GM12878 (cell line): ENCODE results near the gene CNKSR3. TPM values are rescaled to one million over a fixed set of nuclear protein-coding genes. Genes with fewer than 3 reads are reported as not detected.

Experiments used
- ATAC-seq: fragments of 200-7000 bp; cut with Tn5 transposase; 3 replicates; pipeline ENCODE4 v1.9.1; 2020; ENCODE audit warnings: mild to moderate bottlenecking, moderate library complexity
- BruUV-seq: library from RNA; stranded (reverse); fragments of 400-500 nt; replicated peaks from 2 replicates; lab custom pipeline; 2021; lab: Mats Ljungman, UMichigan
- CTCF ChIA-PET: fragments of 300-600 bp; sonication (Branson Sonifier 250); formaldehyde crosslinking; extraction: SDS; loops from one replicate; lab custom pipeline; 2021; ENCODE audit warnings: inconsistent platforms; lab: Yijun Ruan, JAX
- POLR2A ChIA-PET: fragments of 350-600 bp; formaldehyde crosslinking; extraction: SDS; loops from one replicate; lab custom pipeline; 2021; ENCODE audit warnings: inconsistent platforms; lab: Charles Lee
- RAD21 ChIA-PET: fragments of 300-600 bp; sonication (Branson Sonifier 250); formaldehyde crosslinking; loops from one replicate; lab custom pipeline; 2023; ENCODE audit warnings: antibody characterized with exemption; ENCODE audit not compliant: unreplicated experiment; lab: Charles Lee
- SMC1A ChIA-PET: fragments of 300-600 bp; sonication (Branson Sonifier 250); formaldehyde crosslinking; loops from one replicate; lab custom pipeline; 2023; ENCODE audit not compliant: unreplicated experiment, uncharacterized antibody; lab: Charles Lee
- DNase-seq: peaks from one replicate; pipeline ENCODE4 v3.0.0-alpha.2; 2011; ENCODE audit warnings: low read depth, low spot score
- FAIRE-seq: peaks from 3 replicates; lab custom pipeline; 2011; peaks lifted over from hg19 to GRCh38; lab: Jason Lieb, UNC
- H2AFZ ChIP-seq: 2 replicates; pipeline ENCODE4 v1.6.0; 2011; ENCODE audit warnings: low read depth, low read length, control low read depth; ENCODE audit not compliant: control insufficient read depth
- H3K27ac ChIP-seq: 2 replicates; pipeline ENCODE4 v1.5.1; 2011; ENCODE audit warnings: control low read depth; ENCODE audit not compliant: control insufficient read depth, insufficient read depth
- H3K27me3 ChIP-seq, 2 experiments: replicated peaks in 1 of 2; 2 replicates each; pipeline versions ENCODE4 v1.6.0 to v1.6.1; 2011; ENCODE audit warnings: low read length in 1 of 2; ENCODE audit not compliant: control insufficient read depth in 2 of 2, insufficient read depth in 2 of 2
- H3K36me3 ChIP-seq, 2 experiments: 2 replicates each; pipeline ENCODE4 v1.5.1; 2011; ENCODE audit warnings: low read length in 1 of 2; ENCODE audit not compliant: control insufficient read depth in 2 of 2, insufficient read depth in 2 of 2
- H3K4me1 ChIP-seq: 2 replicates; pipeline ENCODE4 v1.6.1; 2011; ENCODE audit warnings: mild to moderate bottlenecking, low read length, moderate library complexity, mixed read lengths; ENCODE audit not compliant: control insufficient read depth, insufficient read depth
- H3K4me2 ChIP-seq: 2 replicates; pipeline ENCODE4 v1.6.0; 2011; ENCODE audit warnings: control low read depth; ENCODE audit not compliant: control insufficient read depth, insufficient read depth
- H3K4me3 ChIP-seq: fragments of 200-600 bp; sonication (generic); 2 replicates; pipeline ENCODE4 v1.5.1; 2016
- H3K79me2 ChIP-seq: 2 replicates; pipeline ENCODE4 v1.6.0; 2011; ENCODE audit warnings: low read length; ENCODE audit not compliant: control insufficient read depth, insufficient read depth
- H3K9ac ChIP-seq: 2 replicates; pipeline ENCODE4 v1.8.0; 2011; ENCODE audit warnings: low read length, control low read depth, mixed read lengths; ENCODE audit not compliant: control insufficient read depth, insufficient read depth
- H3K9me3 ChIP-seq: replicated peaks from 3 replicates; pipeline ENCODE4 v1.5.1; 2011; ENCODE audit warnings: mild to moderate bottlenecking, low read length; ENCODE audit not compliant: control insufficient read depth, insufficient read depth
- H4K20me1 ChIP-seq: 2 replicates; pipeline ENCODE4 v1.6.0; 2011; ENCODE audit not compliant: control insufficient read depth, insufficient read depth
- CEBPB ChIP-seq, 2 experiments: fragments of 150-350 bp in 1 of 2; IDR thresholded peaks; 2 replicates each; pipeline ENCODE4 v1.6.1; 2012 to 2014; ENCODE audit warnings: low read depth in 2 of 2, low read length in 2 of 2, borderline replicate concordance in 1 of 2, inconsistent platforms in 1 of 2
- FOXM1 ChIP-seq: IDR thresholded peaks from 2 replicates; pipeline ENCODE4 v1.6.1; 2012; ENCODE audit warnings: low read depth, mild to moderate bottlenecking, inconsistent platforms, low read length, moderate library complexity
- HDAC2 ChIP-seq: fragments of 200-600 bp; sonication (generic); IDR thresholded peaks from 2 replicates; pipeline ENCODE4 v1.6.1; 2017
- JUNB ChIP-seq: IDR thresholded peaks from 2 replicates; pipeline ENCODE4 v1.6.1; 2016; ENCODE audit warnings: antibody characterized with exemption, mild to moderate bottlenecking
- KDM1A ChIP-seq: fragments of 200-600 bp; sonication (generic); IDR thresholded peaks from 2 replicates; pipeline ENCODE4 v1.6.1; 2016; ENCODE audit warnings: borderline replicate concordance
- NFYA ChIP-seq: IDR thresholded peaks from 2 replicates; pipeline ENCODE4 v1.6.1; 2011; ENCODE audit warnings: low read depth, mild to moderate bottlenecking, low read length, improper control_type of control experiment, borderline replicate concordance
- RCOR1 ChIP-seq: conservative IDR thresholded peaks from 2 replicates; pipeline ENCODE4 v1.6.1; 2012; ENCODE audit warnings: low read depth, low read length, improper control_type of control experiment
- SMAD1 ChIP-seq: fragments of 450-650 bp; IDR thresholded peaks from 2 replicates; pipeline ENCODE4 v1.6.1; 2018; ENCODE audit warnings: mild to moderate bottlenecking, low read depth; ENCODE audit not compliant: partially characterized antibody
- SREBF2 ChIP-seq: IDR thresholded peaks from 2 replicates; pipeline ENCODE4 v1.6.1; 2012; ENCODE audit warnings: mild to moderate bottlenecking, low read length
- ZNF207 ChIP-seq: fragments of 450-650 bp; IDR thresholded peaks from 2 replicates; pipeline ENCODE4 v1.6.1; 2014; ENCODE audit warnings: antibody characterized with exemption, mild to moderate bottlenecking, borderline replicate concordance
- ZNF274 ChIP-seq: IDR thresholded peaks from one replicate; pipeline ENCODE4 v1.8.0; 2011; ENCODE audit not compliant: insufficient read length, insufficient read depth
- ZSCAN29 ChIP-seq: fragments of 450-650 bp; IDR thresholded peaks from 2 replicates; pipeline ENCODE4 v1.6.1; 2017; ENCODE audit warnings: mild to moderate bottlenecking, moderate library complexity
- WGBS: methylation state at CpG from one replicate; pipeline ENCODE4 v1.1.6; 2016; ENCODE audit warnings: low lambda C conversion rate; ENCODE audit not compliant: insufficient replicate concordance, insufficient coverage; ENCODE audit errors: missing lambda C conversion rate; 5-methylcytosine and 5-hydroxymethylcytosine counted together
- in situ Hi-C: fragments of 300-500 bp; cut with MboI; formaldehyde crosslinking; loops from 9 replicates; pipeline ENCODE4 v1.14.3; 2018; ENCODE audit warnings: mixed read lengths
- intact Hi-C: fragments of 100-400 bp; cut with micrococcal nuclease; formaldehyde crosslinking; loops from one replicate; pipeline ENCODE4 v1.14.2; 2022; ENCODE audit not compliant: unreplicated experiment
- polyA plus RNA-seq, 11 experiments: library from polyadenylated mRNA; depleted of rRNA in 4 of 11; unstranded in 6 of 11; stranded (reverse) in 5 of 11; fragments of >200 nt; fragmentation: Nextera tagmentation in 4 of 11; fragmentation: Illumina TruSeq in 1 of 11; extraction: Ambion mirVana in 4 of 11; extraction: Trizol in 1 of 11; gene quantifications; 1 replicate in 1 of 11; 2 replicates in 10 of 11; pipeline versions ENCODE4 v1.2.1 to v1.2.3, GENCODE V29; 2011 to 2016; ENCODE audit warnings: inconsistent platforms in 2 of 11, missing spikeins in 2 of 11, low read depth in 1 of 11
- total RNA-seq, 4 experiments: library from RNA; depleted of rRNA in 3 of 4; stranded (reverse); fragments of >200 nt in 3 of 4; fragmentation: Illumina TruSeq in 1 of 4; extraction: Trizol in 1 of 4; gene quantifications; 2 replicates each; pipeline versions ENCODE4 v1.2.1 to v1.2.3, GENCODE V29; 2013 to 2021
- TF ChIP-seq, protein P1 (sequence below): IDR thresholded peaks from 2 replicates; pipeline ENCODE4 v1.6.1; 2012; ENCODE audit warnings: low read depth, low read length, improper control_type of control experiment
- TF ChIP-seq, protein P2 (sequence below): fragments of 450-650 bp; IDR thresholded peaks from 2 replicates; pipeline ENCODE4 v1.6.1; 2017; ENCODE audit warnings: mild to moderate bottlenecking

Gene CNKSR3
- total and polyA plus RNA-seq, 10 of the 15 experiments (the other 5 are each of a cell fraction or from before 2014, with no cell fraction given) = under 0.01 to 0.48 (median 0.12) TPM; not detected in 2

DNA sequence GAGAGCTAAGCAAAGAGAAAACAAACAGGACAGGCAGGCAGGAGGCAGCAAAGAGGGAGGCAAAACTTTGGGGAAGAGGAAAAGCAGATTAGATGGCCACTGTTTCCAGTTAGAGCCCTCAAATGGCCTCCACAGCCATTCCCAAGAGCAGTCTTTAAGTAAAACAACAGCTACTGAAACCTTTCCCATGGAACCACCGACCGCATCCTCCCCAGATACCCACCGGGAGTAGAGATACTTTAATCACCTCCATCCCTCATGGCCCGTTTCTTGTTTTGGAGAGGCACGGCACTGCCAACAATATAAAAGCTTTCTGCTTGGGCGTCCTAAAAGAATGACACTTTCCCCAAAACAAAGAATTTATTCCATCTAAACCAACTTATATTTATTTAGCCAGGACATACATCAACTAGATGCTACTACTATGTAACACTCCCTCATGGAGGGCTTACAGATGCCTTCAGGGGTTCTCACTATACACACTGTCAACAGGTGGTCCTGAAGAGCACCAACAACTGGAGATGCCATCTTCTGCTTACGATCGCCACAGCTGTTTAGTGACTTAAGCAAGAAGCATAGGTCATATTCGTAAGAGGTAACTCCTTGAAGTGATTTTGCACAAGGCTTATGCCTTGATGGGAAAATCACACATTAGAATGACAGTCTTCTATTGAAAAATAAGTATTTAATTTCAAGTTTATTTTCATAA, 43.4 kb downstream of the CNKSR3 start:
- Histone ChIP-seq H3K79me2 (no peaks in the 10 kb centered on the region), H2AFZ (no peak overlapping the region), H3K27me3 (no peaks in the 10 kb centered on the region), H3K9me3 (peaks cover 3% of the 10 kb centered on the region; the same call in 2 of the 3 replicates), H3K4me1 (no peaks in the 10 kb centered on the region), H3K36me3 (no peaks in the 10 kb centered on the region), H4K20me1 (no peaks in the 10 kb centered on the region), H3K4me3 (no peak overlapping the region), H3K27ac (no peak overlapping the region), H3K9ac (no peak overlapping the region), H3K4me2 (no peak overlapping the region)
- ChIA-PET RAD21 (no interaction called here), CTCF (no interaction called here), SMC1A (no interaction called here), POLR2A (interaction anchor here (0.6 kb wide), 1 partner anchor 210 kb away, joined by 3 read pairs; no protein-coding TSS in a partner anchor)
- FAIRE-seq (no peak), ATAC-seq (no peak), DNase-seq (no peak)
- in situ Hi-C loops (no loop called here), intact Hi-C loops (no loop called here)
- 52% methylated on average over 9 of the region's 9 CpGs for WGBS
- TF ChIP-seq SREBF2 = no peak
- no peak for TF ChIP-seq ZSCAN29
- TF ChIP-seq HDAC2 = no peak
- no peak for TF ChIP-seq JUNB
- no peak for TF ChIP-seq RCOR1
- no peak for TF ChIP-seq FOXM1
- TF ChIP-seq NFYA = no peak
- TF ChIP-seq SMAD1 = no peak
- no peak for TF ChIP-seq ZNF207
- TF ChIP-seq, protein P1, sequence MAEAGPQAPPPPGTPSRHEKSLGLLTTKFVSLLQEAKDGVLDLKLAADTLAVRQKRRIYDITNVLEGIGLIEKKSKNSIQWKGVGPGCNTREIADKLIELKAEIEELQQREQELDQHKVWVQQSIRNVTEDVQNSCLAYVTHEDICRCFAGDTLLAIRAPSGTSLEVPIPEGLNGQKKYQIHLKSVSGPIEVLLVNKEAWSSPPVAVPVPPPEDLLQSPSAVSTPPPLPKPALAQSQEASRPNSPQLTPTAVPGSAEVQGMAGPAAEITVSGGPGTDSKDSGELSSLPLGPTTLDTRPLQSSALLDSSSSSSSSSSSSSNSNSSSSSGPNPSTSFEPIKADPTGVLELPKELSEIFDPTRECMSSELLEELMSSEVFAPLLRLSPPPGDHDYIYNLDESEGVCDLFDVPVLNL = no peak
- TF ChIP-seq, protein P2, sequence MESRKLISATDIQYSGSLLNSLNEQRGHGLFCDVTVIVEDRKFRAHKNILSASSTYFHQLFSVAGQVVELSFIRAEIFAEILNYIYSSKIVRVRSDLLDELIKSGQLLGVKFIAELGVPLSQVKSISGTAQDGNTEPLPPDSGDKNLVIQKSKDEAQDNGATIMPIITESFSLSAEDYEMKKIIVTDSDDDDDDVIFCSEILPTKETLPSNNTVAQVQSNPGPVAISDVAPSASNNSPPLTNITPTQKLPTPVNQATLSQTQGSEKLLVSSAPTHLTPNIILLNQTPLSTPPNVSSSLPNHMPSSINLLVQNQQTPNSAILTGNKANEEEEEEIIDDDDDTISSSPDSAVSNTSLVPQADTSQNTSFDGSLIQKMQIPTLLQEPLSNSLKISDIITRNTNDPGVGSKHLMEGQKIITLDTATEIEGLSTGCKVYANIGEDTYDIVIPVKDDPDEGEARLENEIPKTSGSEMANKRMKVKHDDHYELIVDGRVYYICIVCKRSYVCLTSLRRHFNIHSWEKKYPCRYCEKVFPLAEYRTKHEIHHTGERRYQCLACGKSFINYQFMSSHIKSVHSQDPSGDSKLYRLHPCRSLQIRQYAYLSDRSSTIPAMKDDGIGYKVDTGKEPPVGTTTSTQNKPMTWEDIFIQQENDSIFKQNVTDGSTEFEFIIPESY = no peak
- no peak for TF ChIP-seq CEBPB (IDR thresholded peaks at IDR 0.05; ENCODE audit: borderline replicate concordance in 1 of 2, low read depth in 2 of 2, low read length in 2 of 2)
- no peak for TF ChIP-seq ZNF274
- TF ChIP-seq KDM1A = no peak
- BruUV-seq = no TSS peak
